K562 (cell line): Measurements from ENCODE around the gene STAB1.

ENCODE experiments used
- SP2 ChIP-seq: IDR thresholded peaks from 2 replicates; pipeline ENCODE4 v1.6.1; 2011; ENCODE audit warnings: mild to moderate bottlenecking, low read depth, low read length, moderate library complexity; ENCODE audit not compliant: poor library complexity, severe bottlenecking; ENCODE audit errors: extremely low read depth
- THRA ChIP-seq: fragments of 450-650 bp; IDR thresholded peaks from 2 replicates; pipeline ENCODE4 v1.6.1; 2017; ENCODE audit warnings: mild to moderate bottlenecking, moderate library complexity

- TF ChIP-seq SP2 (no peak), THRA (no peak)
Measured at GRCh38 chr3:52483081-52483480, 12.1 kb upstream of the STAB1 start.
